Activated CD8-positive, alpha-beta T cell treated with anti-CD3 and anti-CD28 coated beads, Interleukin-2, amount 10 ng/mL, durations not matched to agents 7 days and 5 days (primary cell): ENCODE results near the gene PERM1. TPM values are rescaled to one million over a fixed set of nuclear protein-coding genes. Genes with fewer than 3 reads are reported as not detected.
A peak's percentile ranks its signal among the peaks of the same experiment; 100 is the strongest.

Experiments used
- ATAC-seq: fragments of 150-1000 bp; cut with Tn5 transposase; one replicate; pipeline ENCODE4 v1.10.0; 2021; ENCODE audit warnings: moderate library complexity
- CTCF ChIA-PET: fragments of 350-600 bp; sonication (Branson Sonifier 250); formaldehyde crosslinking; loops from one replicate; lab custom pipeline; 2021; ENCODE audit warnings: antibody characterized with exemption; lab: Charles Lee
- POLR2A ChIA-PET: fragments of 350-600 bp; sonication (Branson Sonifier 250); formaldehyde crosslinking; loops from one replicate; lab custom pipeline; 2021; ENCODE audit warnings: antibody characterized with exemption; lab: Charles Lee
- DNase-seq: peaks from one replicate; pipeline ENCODE4 v3.0.0-alpha.2; 2020
- H3K27ac Mint-ChIP-seq: one replicate; pipeline ENCODE4 v1.8.0; 2021; ENCODE audit warnings: mild to moderate bottlenecking, mixed read lengths
- H3K27me3 Mint-ChIP-seq: one replicate; pipeline ENCODE4 v1.8.0; 2021; ENCODE audit warnings: low read depth, mixed read lengths
- H3K36me3 Mint-ChIP-seq: one replicate; pipeline ENCODE4 v1.8.0; 2021; ENCODE audit warnings: low read depth, mixed read lengths
- H3K4me1 Mint-ChIP-seq: one replicate; pipeline ENCODE4 v1.8.0; 2021; ENCODE audit warnings: low read depth, mixed read lengths
- H3K4me3 Mint-ChIP-seq: one replicate; pipeline ENCODE4 v1.8.0; 2021; ENCODE audit warnings: mild to moderate bottlenecking, mixed read lengths
- H3K9me3 Mint-ChIP-seq: one replicate; pipeline ENCODE4 v1.8.0; 2022; ENCODE audit warnings: mixed read lengths; ENCODE audit not compliant: insufficient read depth
- total RNA-seq, 2 experiments: library from RNA; stranded (reverse); gene quantifications; one replicate each; pipeline ENCODE4 v1.2.3, GENCODE V29; 2021

PERM1 gene
- total RNA-seq, 2 experiments from 2014 or later, result not detected

DNA sequence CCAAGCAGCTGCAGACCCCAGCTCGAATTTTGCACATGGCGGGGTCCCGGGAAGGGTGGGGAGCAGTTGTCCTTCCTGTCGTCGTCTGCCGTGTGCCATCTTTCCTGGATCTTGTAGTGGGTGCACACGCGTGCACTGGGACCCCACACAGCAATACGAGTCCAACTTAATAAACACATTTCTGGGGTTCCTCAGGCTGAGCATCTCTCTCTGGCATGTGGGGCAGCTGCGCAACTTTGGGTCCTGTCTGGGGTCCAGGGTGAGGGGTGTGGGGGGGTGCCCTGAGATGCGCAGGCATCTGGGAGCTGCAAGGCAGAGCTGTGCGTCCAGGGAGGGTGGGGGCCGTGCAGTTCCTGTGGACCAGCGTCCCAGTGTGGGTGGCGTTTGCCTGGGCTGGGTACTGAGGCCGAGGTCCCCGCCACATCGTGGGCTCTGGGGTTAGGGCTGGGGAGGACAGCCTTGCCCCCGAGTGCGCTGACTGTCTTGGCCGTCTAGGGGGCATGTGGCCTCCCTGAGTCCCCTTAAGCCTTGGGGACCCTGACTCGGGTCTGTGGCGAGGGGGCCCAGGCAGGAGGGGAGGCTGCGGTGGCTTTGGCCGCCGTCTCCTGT, 16.3 kb downstream of the PERM1 start:
- ChIA-PET POLR2A (no interaction called here), CTCF (no interaction called here)
- Mint-ChIP-seq H3K27ac (peak overlapping the region; percentile 71), H3K9me3 (no peaks in the 10 kb centered on the region), H3K4me3 (peak overlapping the region; percentile 63), H3K36me3 (peaks cover 3% of the 10 kb centered on the region), H3K4me1 (peaks cover 15% of the 10 kb centered on the region), H3K27me3 (peaks cover 14% of the 10 kb centered on the region)
- ATAC-seq (no peak), DNase-seq (no peak)

DNA sequence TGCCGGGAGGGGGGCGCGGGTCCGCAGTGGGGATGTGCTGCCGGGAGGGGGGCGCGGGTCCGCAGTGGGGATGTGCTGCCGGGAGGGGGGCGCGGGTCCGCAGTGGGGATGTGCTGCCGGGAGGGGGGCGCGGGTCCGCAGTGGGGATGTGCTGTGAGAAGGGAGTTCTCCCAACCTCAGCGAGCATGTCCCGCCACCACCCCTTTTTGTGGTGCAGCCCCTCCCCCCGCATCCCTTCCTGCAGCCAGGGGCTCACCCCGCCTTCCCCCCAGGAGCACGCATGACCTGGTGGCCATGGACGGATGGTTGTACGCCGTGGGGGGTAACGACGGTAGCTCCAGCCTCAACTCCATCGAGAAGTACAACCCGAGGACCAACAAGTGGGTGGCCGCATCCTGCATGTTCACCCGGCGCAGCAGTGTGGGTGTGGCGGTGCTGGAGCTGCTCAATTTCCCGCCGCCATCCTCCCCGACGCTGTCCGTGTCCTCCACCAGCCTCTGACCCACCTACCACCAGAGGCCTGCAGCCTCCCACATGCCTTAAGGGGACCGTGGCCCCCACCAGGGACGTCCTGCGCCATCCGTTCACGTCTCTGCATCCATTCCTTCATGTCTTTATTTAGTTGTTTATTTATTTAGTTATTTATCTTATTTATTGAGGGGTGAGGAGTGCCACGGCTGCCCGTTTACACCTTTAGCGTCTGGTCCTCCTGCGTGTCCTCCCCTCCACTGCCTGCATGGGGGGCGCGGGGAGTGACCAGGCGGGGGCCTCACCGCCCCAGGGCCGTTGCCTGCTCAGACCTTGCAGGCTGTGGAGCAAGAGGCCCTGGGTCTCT, 17.0 kb downstream of the PERM1 start:
- H3K4me1 Mint-ChIP-seq, result peaks cover 18% of the 10 kb centered on the region
- DNase-seq (no peak), ATAC-seq (no peak)
- peaks cover 3% of the 10 kb centered on the region for H3K36me3 Mint-ChIP-seq
- ChIA-PET POLR2A (no interaction called here), CTCF (no interaction called here)
- H3K27ac Mint-ChIP-seq, result no peak overlapping the region
- peaks cover 14% of the 10 kb centered on the region for H3K27me3 Mint-ChIP-seq
- no peaks in the 10 kb centered on the region for H3K9me3 Mint-ChIP-seq
- no peak overlapping the region for H3K4me3 Mint-ChIP-seq

- H3K27ac Mint-ChIP-seq, result no peak overlapping the region
- H3K4me3 Mint-ChIP-seq, result no peak overlapping the region
- CTCF ChIA-PET, result no interaction called here
- H3K36me3 Mint-ChIP-seq, result peaks cover 3% of the 10 kb centered on the region
- H3K9me3 Mint-ChIP-seq, result no peaks in the 10 kb centered on the region
- DNase-seq (no peak), ATAC-seq (no peak)
- POLR2A ChIA-PET, result no interaction called here
- H3K4me1 Mint-ChIP-seq, result peaks cover 18% of the 10 kb centered on the region
- peaks cover 5% of the 10 kb centered on the region for H3K27me3 Mint-ChIP-seq
Observed at GRCh38 chr1:963746-964525, 18.0 kb downstream of the PERM1 start.

- CTCF ChIA-PET, result no interaction called here
- no peak for ATAC-seq
- Mint-ChIP-seq H3K4me1 (peaks cover 21% of the 10 kb centered on the region), H3K4me3 (no peak overlapping the region), H3K27me3 (peaks cover under 1% of the 10 kb centered on the region), H3K36me3 (peaks cover 3% of the 10 kb centered on the region), H3K27ac (no peak overlapping the region), H3K9me3 (no peaks in the 10 kb centered on the region)
- POLR2A ChIA-PET, result no interaction called here
- DNase-seq, result no peak
Observed at GRCh38 chr1:963301-963651, 18.6 kb downstream of the PERM1 start.

- DNase-seq, result no peak
- Mint-ChIP-seq H3K36me3 (peaks cover 4% of the 10 kb centered on the region), H3K27me3 (no peaks in the 10 kb centered on the region), H3K9me3 (no peaks in the 10 kb centered on the region), H3K27ac (no peak overlapping the region), H3K4me3 (peak overlapping the region; percentile 51), H3K4me1 (peaks cover 23% of the 10 kb centered on the region)
- ATAC-seq, result no peak
- CTCF ChIA-PET, result no interaction called here
- POLR2A ChIA-PET, result no interaction called here
Observed at GRCh38 chr1:962381-963300, 19.3 kb downstream of the PERM1 start.

DNA sequence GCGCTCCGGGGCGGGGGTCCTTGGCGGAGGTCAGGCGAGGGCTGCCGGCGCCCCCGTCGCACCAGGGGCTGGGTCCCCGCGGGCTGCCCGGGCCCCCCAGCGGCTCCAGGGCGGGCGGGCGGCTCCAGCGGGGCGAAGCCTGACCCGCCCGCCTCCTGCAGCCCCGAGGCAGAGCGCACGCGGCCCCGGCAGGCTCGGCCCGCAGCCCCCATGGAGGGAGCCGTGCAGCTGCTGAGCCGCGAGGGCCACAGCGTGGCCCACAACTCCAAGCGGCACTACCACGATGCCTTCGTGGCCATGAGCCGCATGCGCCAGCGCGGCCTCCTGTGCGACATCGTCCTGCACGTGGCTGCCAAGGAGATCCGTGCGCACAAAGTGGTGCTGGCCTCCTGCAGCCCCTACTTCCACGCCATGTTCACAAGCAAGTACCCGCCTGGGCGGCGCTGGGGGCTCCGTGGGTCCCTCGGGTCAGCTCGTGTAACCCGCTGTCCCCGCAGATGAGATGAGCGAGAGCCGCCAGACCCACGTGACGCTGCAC, 20.7 kb downstream of the PERM1 start:
- Mint-ChIP-seq H3K9me3 (no peaks in the 10 kb centered on the region), H3K4me1 (peaks cover 27% of the 10 kb centered on the region), H3K27me3 (no peaks in the 10 kb centered on the region), H3K4me3 (peak overlapping the region; percentile 61), H3K36me3 (peaks cover 9% of the 10 kb centered on the region), H3K27ac (no peak overlapping the region)
- CTCF ChIA-PET, result no interaction called here
- peak; percentile 4 for ATAC-seq
- POLR2A ChIA-PET, result no interaction called here
- no peak for DNase-seq

GRCh38 chr1:960363-961131, 21.3 kb downstream of the PERM1 start, which contains the start of gene KLHL17:
Gene KLHL17, plus strand, starts transcription at chr1:960584. Its CDS starts 110 bp downstream, at chr1:960694.
- peak; percentile 57 for ATAC-seq
- H3K36me3 Mint-ChIP-seq, result peaks cover 15% of the 10 kb centered on the region

DNA sequence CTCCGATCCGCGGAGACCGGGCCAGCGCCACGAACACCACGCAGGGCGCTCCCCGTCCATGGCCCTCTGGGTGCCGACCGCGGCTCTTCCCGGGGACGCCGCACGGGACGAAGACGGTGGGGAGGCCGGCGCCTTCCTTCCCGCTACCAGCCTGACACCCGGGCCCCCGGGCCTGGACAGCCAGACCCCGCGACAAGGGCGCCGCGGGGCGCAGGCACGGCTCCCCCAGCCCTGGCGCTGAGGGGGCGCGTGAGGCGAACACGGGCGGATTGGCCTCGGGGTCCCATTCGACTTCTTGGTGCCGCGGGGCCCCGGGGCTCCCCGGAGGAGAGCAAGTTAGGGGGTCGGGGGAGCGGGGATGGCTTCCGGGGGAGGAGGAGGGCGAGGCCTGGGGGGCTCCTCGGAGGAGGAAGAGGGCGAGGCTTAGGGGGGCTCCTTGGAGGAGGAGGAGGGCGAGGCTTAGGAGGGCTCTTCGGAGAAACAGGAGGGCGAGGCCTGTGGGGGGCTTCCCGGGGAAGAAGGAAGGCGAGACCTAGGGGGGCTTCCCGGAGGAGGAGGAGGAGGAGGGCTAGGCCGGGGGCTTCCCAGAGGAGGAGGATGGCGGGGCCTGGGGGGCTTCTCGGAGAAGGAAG, 22.0 kb downstream of the PERM1 start:
- H3K36me3 Mint-ChIP-seq, result peaks cover 21% of the 10 kb centered on the region
- H3K4me1 Mint-ChIP-seq, result peaks cover 18% of the 10 kb centered on the region
- H3K4me3 Mint-ChIP-seq, result peak overlapping the region; percentile 84
- POLR2A ChIA-PET, result interaction anchor here (1.5 kb wide), 1 partner anchor 19 kb away, joined by 4 read pairs; no protein-coding TSS in a partner anchor
- H3K27me3 Mint-ChIP-seq, result no peaks in the 10 kb centered on the region
- peak; percentile 3 for ATAC-seq
- H3K27ac Mint-ChIP-seq, result no peak overlapping the region
- no peak for DNase-seq
- no peaks in the 10 kb centered on the region for H3K9me3 Mint-ChIP-seq
- CTCF ChIA-PET, result interaction anchor here (1.5 kb wide), 1 partner anchor 104 kb away, joined by 3 read pairs; no protein-coding TSS in a partner anchor

More at GRCh38 chr1:960363-961131, 21.3 kb downstream of the PERM1 start, which contains the start of gene KLHL17:
- POLR2A ChIA-PET, result no interaction called here
- Mint-ChIP-seq H3K27ac (no peak within 1 kb of the TSS), H3K4me3 (peak within 1 kb of the TSS; percentile 84), H3K27me3 (no peaks in the 10 kb centered on the region), H3K9me3 (no peaks in the 10 kb centered on the region), H3K4me1 (peaks cover 22% of the 10 kb centered on the region)
- CTCF ChIA-PET, result no interaction called here
- DNase-seq, result peak; percentile 81

DNA sequence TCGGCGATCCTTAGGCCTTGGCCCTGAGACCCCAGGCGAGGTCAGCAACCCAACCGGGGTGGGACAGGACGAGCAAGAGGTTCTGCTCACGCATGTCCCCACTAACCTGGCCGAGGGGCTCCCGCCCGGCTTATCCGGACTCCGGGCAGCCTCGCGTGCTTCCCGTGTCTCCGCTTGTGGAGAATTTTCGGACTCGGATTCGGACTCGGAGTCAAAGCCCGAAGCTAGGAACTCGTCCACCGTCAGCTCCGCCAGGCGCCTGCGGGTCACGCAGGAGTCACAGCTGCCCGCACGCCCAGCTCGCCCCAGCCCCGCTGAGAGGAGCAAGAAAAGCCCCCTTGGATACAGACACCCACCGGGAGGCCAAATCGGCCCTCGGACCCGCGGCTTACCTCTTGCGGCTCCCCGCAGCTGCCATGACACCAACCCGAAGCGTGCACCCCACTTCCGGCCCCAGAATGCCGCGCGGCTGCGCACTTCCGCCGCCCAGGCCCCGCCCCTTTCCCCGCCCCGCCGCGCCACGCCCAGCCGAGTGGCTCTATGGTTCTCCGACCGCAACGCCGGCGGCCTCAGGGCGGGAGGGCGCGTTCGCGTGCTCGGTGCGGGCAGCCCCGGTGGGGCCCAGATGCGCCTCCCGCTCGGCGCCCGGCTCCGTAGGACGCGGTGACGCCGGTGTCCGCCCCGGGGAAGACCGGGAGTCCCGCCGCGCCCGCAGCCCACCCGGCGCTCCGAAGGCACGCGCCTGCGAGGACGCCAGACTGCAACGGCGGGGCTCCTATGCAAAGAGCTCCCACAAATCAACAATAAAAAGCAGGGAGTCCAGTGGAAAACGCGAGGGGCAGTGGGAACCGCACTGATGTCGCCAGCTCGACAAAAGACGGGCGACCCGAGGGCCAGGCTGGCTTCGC, 22.8 kb downstream of the PERM1 start, which contains the start of gene NOC2L:
TSS of gene NOC2L (minus strand) at position 434 of the 908 bp plus-strand sequence. CDS start at position 418, 16 bp downstream.
- Mint-ChIP-seq H3K36me3 (peaks cover 25% of the 10 kb centered on the region), H3K4me3 (peak within 1 kb of the TSS; percentile 84), H3K9me3 (no peaks in the 10 kb centered on the region), H3K27me3 (no peaks in the 10 kb centered on the region), H3K4me1 (peaks cover 18% of the 10 kb centered on the region), H3K27ac (peak within 1 kb of the TSS; percentile 88)
- ATAC-seq (peak; percentile 76), DNase-seq (peak; percentile 95)
- ChIA-PET POLR2A (interaction anchor here (0.5 to 1.5 kb wide), 4 partner anchors 8 to 313 kb away, joined by 3 to 4 read pairs (median 3); partner anchors contain the start of gene PLEKHN1), CTCF (interaction anchor here (1.5 kb wide), 1 partner anchor 104 kb away, joined by 3 read pairs; no protein-coding TSS in a partner anchor)
